ENCODE data around the gene CEP112. TPM values are rescaled to one million over a fixed set of nuclear protein-coding genes. Genes with fewer than 3 reads are reported as not detected.
A peak's percentile ranks its signal among the peaks of the same experiment; 100 is the strongest.

CEP112 gene
- total and polyA plus RNA-seq, 2 experiments from 2014 or later: 4.0 to 4.3 TPM

- H3K27ac ChIP-seq (ENCODE audit: low read depth): no peak overlapping the region
- no peaks in the 10 kb centered on the region for H3K9me2 ChIP-seq (ENCODE audit: insufficient read depth)
- no peaks in the 10 kb centered on the region; the same call in 1 of the 2 replicates for H3K27me3 ChIP-seq (ENCODE audit: insufficient read depth)
- peak overlapping the region; percentile 90 for H3K4me3 ChIP-seq
- Mint-ChIP-seq H3K4me3 (peak overlapping the region; percentile 84), H3K9me3 (no peaks in the 10 kb centered on the region), H3K27ac (no peak overlapping the region), H3K27me3 (ENCODE audit: insufficient read depth, low read depth, poor library complexity) (peaks cover 11% of the 10 kb centered on the region), H3K36me3 (ENCODE audit: low read depth) (no peaks in the 10 kb centered on the region), H3K4me1 (peaks cover 7% of the 10 kb centered on the region)
- H3F3A ChIP-seq (replicated peaks; ENCODE audit: low read depth): no peaks in the 10 kb centered on the region
- no peaks in the 10 kb centered on the region for H3K79me2 ChIP-seq (replicated peaks; ENCODE audit: insufficient read depth)
- no peaks in the 10 kb centered on the region for H4K20me1 ChIP-seq (replicated peaks; ENCODE audit: insufficient read depth)
- TF ChIP-seq CTCF (conservative IDR thresholded peaks at IDR 0.05; ENCODE audit: low read depth in 2 of 2): no peak
- no peak for TF ChIP-seq CREB1 (CRISPR knock-in tag; IDR thresholded peaks at IDR 0.05; ENCODE audit: low read depth)
- no peak for TF ChIP-seq ZNF114 (CRISPR knock-in tag; IDR thresholded peaks at IDR 0.05)
- TF ChIP-seq NANOG (IDR thresholded peaks at IDR 0.05; ENCODE audit: borderline replicate concordance): no peak
- no peak for TF ChIP-seq ZNF331 (CRISPR knock-in tag; IDR thresholded peaks at IDR 0.05; ENCODE audit: low read depth)
- peaks cover 11% of the 10 kb centered on the region; the same call in 1 of the 2 replicates for H3K4me1 ChIP-seq (ENCODE audit: insufficient read depth)
- H2AFZ ChIP-seq: peak overlapping the region; percentile 60
- no peaks in the 10 kb centered on the region for H3K36me3 ChIP-seq (ENCODE audit: insufficient read depth)
- H3K4me2 ChIP-seq: peak overlapping the region; percentile 77
- ATAC-seq (no peak), DNase-seq (ENCODE audit: low spot score) (no peak)
Observed at GRCh38 chr17:66192378-66192687, 400 bp upstream of the CEP112 start.

- Histone ChIP-seq H3K27me3 (ENCODE audit: insufficient read depth) (no peaks in the 10 kb centered on the region; the same call in 1 of the 2 replicates), H3K4me1 (ENCODE audit: insufficient read depth) (peaks cover 11% of the 10 kb centered on the region; the same call in 1 of the 2 replicates), H3K4me3 (peak overlapping the region; percentile 90), H3F3A (replicated peaks; ENCODE audit: low read depth) (no peaks in the 10 kb centered on the region), H3K27ac (ENCODE audit: low read depth) (no peak overlapping the region), H3K36me3 (ENCODE audit: insufficient read depth) (no peaks in the 10 kb centered on the region), H4K20me1 (replicated peaks; ENCODE audit: insufficient read depth) (no peaks in the 10 kb centered on the region), H3K9me2 (ENCODE audit: insufficient read depth) (no peaks in the 10 kb centered on the region), H3K79me2 (replicated peaks; ENCODE audit: insufficient read depth) (no peaks in the 10 kb centered on the region), H3K4me2 (peak overlapping the region; percentile 88), H2AFZ (peak overlapping the region; percentile 97)
- peak overlapping the region; percentile 84 for H3K4me3 Mint-ChIP-seq
- DNase-seq (ENCODE audit: low spot score): no peak
- H3K27me3 Mint-ChIP-seq (ENCODE audit: insufficient read depth, low read depth, poor library complexity): peaks cover 11% of the 10 kb centered on the region
- no peaks in the 10 kb centered on the region for H3K36me3 Mint-ChIP-seq (ENCODE audit: low read depth)
- no peak overlapping the region for H3K27ac Mint-ChIP-seq
- no peak for ATAC-seq
- H3K4me1 Mint-ChIP-seq: peaks cover 7% of the 10 kb centered on the region
- H3K9me3 Mint-ChIP-seq: no peaks in the 10 kb centered on the region
- TF ChIP-seq JUNB (IDR thresholded peaks at IDR 0.05; ENCODE audit: unreplicated experiment) (no peak), STAT1 (IDR thresholded peaks at IDR 0.05; ENCODE audit: unreplicated experiment) (no peak), ZNF331 (CRISPR knock-in tag; IDR thresholded peaks at IDR 0.05; ENCODE audit: low read depth) (no peak), EZH2phosphoT487 (IDR thresholded peaks at IDR 0.05; ENCODE audit: unreplicated experiment) (no peak), EZH2 (IDR thresholded peaks at IDR 0.05; ENCODE audit: low read depth, unreplicated experiment) (no peak), ZNF462 (CRISPR knock-in tag; IDR thresholded peaks at IDR 0.05) (no peak), NANOG (IDR thresholded peaks at IDR 0.05; ENCODE audit: borderline replicate concordance) (no peak), POLR2AphosphoS5 (IDR thresholded peaks at IDR 0.05; ENCODE audit: low read depth) (no peak), ZNF114 (CRISPR knock-in tag; IDR thresholded peaks at IDR 0.05) (no peak), ETS1 (IDR thresholded peaks at IDR 0.05) (no peak)
Observed at GRCh38 chr17:66190738-66191592, 968 bp downstream of the CEP112 start.
